Activated B cell treated with CpG ODN at 0.5 μM for 24 hours (primary cell): ENCODE results near the gene ZBTB49. TPM values are rescaled to one million over a fixed set of nuclear protein-coding genes. Genes with fewer than 3 reads are reported as not detected.

ENCODE experiments used
- ATAC-seq: fragments of 200-7000 bp; cut with Tn5 transposase; one replicate; pipeline ENCODE4 v1.10.0; 2021; ENCODE audit warnings: low read depth, mild to moderate bottlenecking, moderate library complexity
- CTCF ChIA-PET: fragments of 350-600 bp; sonication (Branson Sonifier 250); formaldehyde crosslinking; loops from one replicate; lab custom pipeline; 2021; ENCODE audit warnings: antibody characterized with exemption; lab: Charles Lee
- POLR2A ChIA-PET: fragments of 350-600 bp; sonication (Branson Sonifier 250); formaldehyde crosslinking; loops from one replicate; lab custom pipeline; 2021; ENCODE audit warnings: antibody characterized with exemption; lab: Charles Lee
- DNase-seq: peaks from one replicate; pipeline ENCODE4 v3.0.0; 2022
- H3K27ac Mint-ChIP-seq: one replicate; pipeline ENCODE4 v1.8.0; 2020; ENCODE audit warnings: mixed read lengths
- H3K27me3 Mint-ChIP-seq: one replicate; pipeline ENCODE4 v1.8.0; 2021; ENCODE audit warnings: mixed read lengths
- H3K36me3 Mint-ChIP-seq: one replicate; pipeline ENCODE4 v1.8.0; 2021; ENCODE audit warnings: low read depth, mixed read lengths
- H3K4me1 Mint-ChIP-seq: one replicate; pipeline ENCODE4 v1.8.0; 2021; ENCODE audit warnings: mixed read lengths
- H3K4me3 Mint-ChIP-seq: one replicate; pipeline ENCODE4 v1.8.0; 2020; ENCODE audit warnings: mild to moderate bottlenecking, mixed read lengths
- H3K9me3 Mint-ChIP-seq: one replicate; pipeline ENCODE4 v1.8.0; 2020; ENCODE audit warnings: mixed read lengths
- CTCF ChIP-seq: fragments of 200-600 bp; IDR thresholded peaks from one replicate; pipeline ENCODE4 v1.8.0; 2022; ENCODE audit warnings: antibody characterized with exemption, mild to moderate bottlenecking
- intact Hi-C: fragments of 100-400 bp; cut with micrococcal nuclease; formaldehyde crosslinking; loops from one replicate; pipeline ENCODE4 v1.15.1; 2024
- total RNA-seq: library from RNA; stranded (reverse); gene quantifications from 2 replicates; pipeline ENCODE4 v1.2.3, GENCODE V29; 2022

ZBTB49 gene
- total RNA-seq, 1 donor from 2014 or later: 11.6 TPM

- H3K4me3 Mint-ChIP-seq: no peak overlapping the region
- ATAC-seq: no peak
Measured at GRCh38 chr4:4321951-4322688, 32.1 kb downstream of the ZBTB49 start.

GRCh38 chr4:4323705-4324534 lies 33.9 kb downstream of the ZBTB49 start:
- CTCF ChIA-PET: no interaction called here
- Mint-ChIP-seq H3K9me3 (no peaks in the 10 kb centered on the region), H3K4me3 (no peak overlapping the region), H3K27me3 (no peaks in the 10 kb centered on the region), H3K27ac (no peak overlapping the region), H3K4me1 (no peaks in the 10 kb centered on the region), H3K36me3 (peaks cover 33% of the 10 kb centered on the region)
- intact Hi-C loops: no loop called here
- DNase-seq (no peak), ATAC-seq (no peak)
- POLR2A ChIA-PET: no interaction called here
- TF ChIP-seq CTCF: no peak

More at GRCh38 chr4:4321951-4322688, 32.1 kb downstream of the ZBTB49 start:
- intact Hi-C loops: no loop called here
- Mint-ChIP-seq H3K27me3 (no peaks in the 10 kb centered on the region), H3K27ac (no peak overlapping the region), H3K9me3 (no peaks in the 10 kb centered on the region), H3K4me1 (no peaks in the 10 kb centered on the region), H3K36me3 (peaks cover 46% of the 10 kb centered on the region)
- CTCF ChIA-PET: no interaction called here
- DNase-seq: no peak
- no peak for TF ChIP-seq CTCF
- POLR2A ChIA-PET: no interaction called here

GRCh38 chr4:4325321-4325720 lies 35.3 kb downstream of the ZBTB49 start:
- no peak for TF ChIP-seq CTCF
- H3K27ac Mint-ChIP-seq: no peak overlapping the region
- H3K36me3 Mint-ChIP-seq: peaks cover 27% of the 10 kb centered on the region
- DNase-seq (no peak), ATAC-seq (no peak)
- intact Hi-C loops: no loop called here
- CTCF ChIA-PET: no interaction called here
- H3K4me3 Mint-ChIP-seq: no peak overlapping the region
- no peaks in the 10 kb centered on the region for H3K4me1 Mint-ChIP-seq
- POLR2A ChIA-PET: no interaction called here
- no peaks in the 10 kb centered on the region for H3K27me3 Mint-ChIP-seq
- H3K9me3 Mint-ChIP-seq: peaks cover 2% of the 10 kb centered on the region

DNA sequence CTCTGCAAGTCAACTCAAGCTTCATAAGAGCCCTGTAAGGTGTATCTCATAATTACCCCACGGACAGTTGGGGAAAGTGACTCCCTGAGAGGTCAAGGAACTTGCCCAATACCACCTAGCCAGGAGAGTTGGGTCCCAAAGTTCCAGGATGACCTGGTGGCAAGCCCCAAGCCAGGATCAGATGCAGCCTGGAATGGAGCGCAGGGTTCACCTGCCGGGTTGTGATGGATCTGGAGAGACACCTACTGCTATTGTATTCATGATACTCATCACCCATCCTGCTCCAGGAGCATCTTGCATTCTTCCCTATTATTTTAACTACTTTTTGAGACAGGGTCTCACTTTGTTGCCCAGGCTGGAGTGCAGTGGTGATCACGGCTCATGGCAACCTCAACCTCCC lies 36.1 kb downstream of the ZBTB49 start:
- peaks cover 19% of the 10 kb centered on the region for H3K36me3 Mint-ChIP-seq
- POLR2A ChIA-PET: no interaction called here
- CTCF ChIA-PET: no interaction called here
- no peak for TF ChIP-seq CTCF
- ATAC-seq (no peak), DNase-seq (peak; percentile 0)
- no peaks in the 10 kb centered on the region for H3K4me1 Mint-ChIP-seq
- no peaks in the 10 kb centered on the region for H3K27me3 Mint-ChIP-seq
- no peak overlapping the region for H3K27ac Mint-ChIP-seq
- intact Hi-C loops: no loop called here
- H3K9me3 Mint-ChIP-seq: peaks cover 2% of the 10 kb centered on the region
- H3K4me3 Mint-ChIP-seq: no peak overlapping the region

GRCh38 chr4:4327652-4328121 lies 37.6 kb downstream of the ZBTB49 start:
- H3K27me3 Mint-ChIP-seq: no peaks in the 10 kb centered on the region
- DNase-seq (no peak), ATAC-seq (no peak)
- H3K27ac Mint-ChIP-seq: no peak overlapping the region
- H3K4me1 Mint-ChIP-seq: no peaks in the 10 kb centered on the region
- TF ChIP-seq CTCF: no peak
- ChIA-PET CTCF (no interaction called here), POLR2A (no interaction called here)
- H3K36me3 Mint-ChIP-seq: peaks cover 6% of the 10 kb centered on the region
- peaks cover 2% of the 10 kb centered on the region for H3K9me3 Mint-ChIP-seq
- intact Hi-C loops: no loop called here
- H3K4me3 Mint-ChIP-seq: no peak overlapping the region
